Ishikawa (cell line): ENCODE measurements around the gene NGFR.

Experiments
- CEBPB ChIP-seq: IDR thresholded peaks from 2 replicates; pipeline ENCODE4 v1.6.1; 2012
- CREB1 ChIP-seq: IDR thresholded peaks from 2 replicates; pipeline ENCODE4 v1.6.1; 2012; ENCODE audit warnings: low read depth
- EP300 ChIP-seq: IDR thresholded peaks from 2 replicates; pipeline ENCODE4 v1.6.1; 2012; ENCODE audit warnings: borderline replicate concordance
- FOXM1 ChIP-seq: IDR thresholded peaks from 2 replicates; pipeline ENCODE4 v1.6.1; 2012; ENCODE audit warnings: low read depth, borderline replicate concordance
- MAX ChIP-seq: IDR thresholded peaks from 2 replicates; pipeline ENCODE4 v1.6.1; 2012
- RAD21 ChIP-seq: IDR thresholded peaks from 2 replicates; pipeline ENCODE4 v1.6.1; 2012; ENCODE audit warnings: low read depth
- REST ChIP-seq: IDR thresholded peaks from 2 replicates; pipeline ENCODE4 v1.6.1; 2012; ENCODE audit warnings: low read depth, mild to moderate bottlenecking
- TCF12 ChIP-seq: IDR thresholded peaks from 2 replicates; pipeline ENCODE4 v1.6.1; 2012; ENCODE audit warnings: low read depth

DNA sequence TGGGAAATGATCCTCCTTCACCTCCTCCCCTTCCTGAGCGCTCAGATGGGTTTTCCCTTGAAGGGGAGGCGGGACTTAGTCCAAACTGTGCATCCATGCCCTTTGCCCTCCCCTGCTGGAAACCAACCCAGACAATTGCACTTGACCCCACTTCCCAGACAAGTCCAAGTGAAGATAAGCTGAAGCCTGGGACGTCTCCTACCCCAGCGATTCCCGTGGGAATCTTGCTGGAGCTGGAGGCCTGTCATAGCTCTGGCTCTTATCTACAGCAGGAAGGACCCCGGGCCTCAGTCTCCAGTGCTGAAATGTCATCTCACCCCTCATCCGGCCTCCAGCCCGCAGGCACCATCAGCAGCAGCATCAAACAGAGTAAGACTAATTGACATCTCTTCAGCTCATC, 6.5 kb upstream of the NGFR start:
- TF ChIP-seq FOXM1, result no peak
- TF ChIP-seq MAX, result no peak
- no peak for TF ChIP-seq REST
- TF ChIP-seq TCF12, result no peak
- TF ChIP-seq RAD21, result no peak
- TF ChIP-seq CREB1, result no peak
- no peak for TF ChIP-seq CEBPB
- no peak for TF ChIP-seq EP300
